ENCODE data around the gene INTU. TPM values are rescaled to one million over a fixed set of nuclear protein-coding genes. Genes with fewer than 3 reads are reported as not detected.

The INTU gene
- total and polyA plus RNA-seq, 5 donors = 4.4 to 7.6 (median 5.7) TPM

- intact Hi-C loops (cut with DNase I) = no loop called here
Measured at GRCh38 chr4:127748957-127749356, 116.2 kb downstream of the INTU start.

GRCh38 chr4:127756906-127757305 is 124.1 kb downstream of the INTU start:
- intact Hi-C loops (cut with DNase I) = no loop called here
- Histone ChIP-seq H3K4me3 (ENCODE audit: low read length) (no peak overlapping the region), H3K27me3 (ENCODE audit: control insufficient read depth, insufficient read depth) (no peaks in the 10 kb centered on the region), H3K9me3 (ENCODE audit: control insufficient read depth, low read length) (no peaks in the 10 kb centered on the region), H3K27ac (ENCODE audit: low read length) (no peak overlapping the region), H3K4me1 (ENCODE audit: control insufficient read depth, insufficient read depth, low read length) (no peaks in the 10 kb centered on the region)
- DNase-seq (no peak), ATAC-seq (no peak)
- WGBS = 74% methylated on average over 2 of the region's 2 CpGs

More at GRCh38 chr4:127748957-127749356, 116.2 kb downstream of the INTU start:
- ATAC-seq (no peak), DNase-seq (no peak)
- Histone ChIP-seq H3K27me3 (ENCODE audit: control insufficient read depth, insufficient read depth) (no peaks in the 10 kb centered on the region), H3K9me3 (ENCODE audit: control insufficient read depth, low read length) (no peaks in the 10 kb centered on the region), H3K4me3 (ENCODE audit: low read length) (no peak overlapping the region), H3K27ac (ENCODE audit: low read length) (no peak overlapping the region), H3K4me1 (ENCODE audit: control insufficient read depth, insufficient read depth, low read length) (no peaks in the 10 kb centered on the region)
- 86% methylated on average over 2 of the region's 2 CpGs for WGBS

GRCh38 chr4:127759228-127759820 is 126.6 kb downstream of the INTU start:
- 76% methylated on average over 2 of the region's 2 CpGs for WGBS
- intact Hi-C loops (cut with DNase I) = no loop called here
- Histone ChIP-seq H3K4me1 (ENCODE audit: control insufficient read depth, insufficient read depth, low read length) (no peaks in the 10 kb centered on the region), H3K27me3 (ENCODE audit: control insufficient read depth, insufficient read depth) (no peaks in the 10 kb centered on the region), H3K27ac (ENCODE audit: low read length) (no peak overlapping the region), H3K9me3 (ENCODE audit: control insufficient read depth, low read length) (no peaks in the 10 kb centered on the region), H3K4me3 (ENCODE audit: low read length) (no peak overlapping the region)
- DNase-seq (no peak), ATAC-seq (no peak)

GRCh38 chr4:127759893-127760292 is 127.1 kb downstream of the INTU start:
- Histone ChIP-seq H3K27me3 (ENCODE audit: control insufficient read depth, insufficient read depth) (no peaks in the 10 kb centered on the region), H3K4me1 (ENCODE audit: control insufficient read depth, insufficient read depth, low read length) (no peaks in the 10 kb centered on the region), H3K9me3 (ENCODE audit: control insufficient read depth, low read length) (no peaks in the 10 kb centered on the region), H3K27ac (ENCODE audit: low read length) (no peak overlapping the region), H3K4me3 (ENCODE audit: low read length) (no peak overlapping the region)
- 74% methylated on average over 3 of the region's 3 CpGs for WGBS
- DNase-seq = no peak
- intact Hi-C loops (cut with DNase I) = no loop called here
- no peak for ATAC-seq

- no peak for DNase-seq
- no peak for ATAC-seq
- no peak overlapping the region for H3K27ac ChIP-seq (ENCODE audit: low read length)
- no peaks in the 10 kb centered on the region for H3K4me1 ChIP-seq (ENCODE audit: control insufficient read depth, insufficient read depth, low read length)
- no peaks in the 10 kb centered on the region for H3K9me3 ChIP-seq (ENCODE audit: control insufficient read depth, low read length)
- no peak overlapping the region for H3K4me3 ChIP-seq (ENCODE audit: low read length)
- intact Hi-C loops (cut with DNase I) = no loop called here
- H3K27me3 ChIP-seq (ENCODE audit: control insufficient read depth, insufficient read depth) = peaks cover 2% of the 10 kb centered on the region
- 53% methylated on average over 4 of the region's 4 CpGs for WGBS
Measured at GRCh38 chr4:127771535-127772275, 138.9 kb downstream of the INTU start.

GRCh38 chr4:127772769-127773671 is 140.3 kb downstream of the INTU start:
- DNase-seq = no peak
- 88% methylated on average over 10 of the region's 10 CpGs for WGBS
- intact Hi-C loops (cut with DNase I) = no loop called here
- no peak overlapping the region for H3K27ac ChIP-seq (ENCODE audit: low read length)
- no peak overlapping the region for H3K4me3 ChIP-seq (ENCODE audit: low read length)
- H3K9me3 ChIP-seq (ENCODE audit: control insufficient read depth, low read length) = no peaks in the 10 kb centered on the region
- no peak for ATAC-seq
- no peaks in the 10 kb centered on the region for H3K4me1 ChIP-seq (ENCODE audit: control insufficient read depth, insufficient read depth, low read length)
- peaks cover 2% of the 10 kb centered on the region for H3K27me3 ChIP-seq (ENCODE audit: control insufficient read depth, insufficient read depth)

- Histone ChIP-seq H3K4me1 (ENCODE audit: control insufficient read depth, insufficient read depth, low read length) (no peaks in the 10 kb centered on the region), H3K9me3 (ENCODE audit: control insufficient read depth, low read length) (no peaks in the 10 kb centered on the region), H3K27ac (ENCODE audit: low read length) (no peak overlapping the region), H3K4me3 (ENCODE audit: low read length) (no peak overlapping the region), H3K27me3 (ENCODE audit: control insufficient read depth, insufficient read depth) (peaks cover 2% of the 10 kb centered on the region)
- DNase-seq (no peak), ATAC-seq (no peak)
- 91% methylated on average over 4 of the region's 4 CpGs for WGBS
- intact Hi-C loops (cut with DNase I) = no loop called here
Measured at GRCh38 chr4:127775843-127776242, 143.1 kb downstream of the INTU start.

Other genes starting within 250 kb of the INTU start
- gene SLC25A31, start 97.4 kb downstream of the INTU start, total RNA-seq = not detected
- not detected for gene SLC25A31, start 97.4 kb downstream of the INTU start, polyA plus RNA-seq
- gene HSPA4L, start 149.4 kb downstream of the INTU start, total RNA-seq = 10 to 100 TPM in 2 of 4 donors, 1 to 10 TPM in 2; 5.9 to 12.4 (median 9.7) TPM
- gene HSPA4L, start 149.4 kb downstream of the INTU start, polyA plus RNA-seq = 2.1 TPM
- 1 to 10 TPM in 1 of 4 donors, under 1 TPM in 3; 0.37 to 1.1 (median 0.66) TPM for gene PLK4, start 247.9 kb downstream of the INTU start, total RNA-seq
- 0.52 TPM for gene PLK4, start 247.9 kb downstream of the INTU start, polyA plus RNA-seq

All from right cardiac atrium (tissue), 5 donors.